Measurements from ENCODE around the gene IL17REL.

DNA sequence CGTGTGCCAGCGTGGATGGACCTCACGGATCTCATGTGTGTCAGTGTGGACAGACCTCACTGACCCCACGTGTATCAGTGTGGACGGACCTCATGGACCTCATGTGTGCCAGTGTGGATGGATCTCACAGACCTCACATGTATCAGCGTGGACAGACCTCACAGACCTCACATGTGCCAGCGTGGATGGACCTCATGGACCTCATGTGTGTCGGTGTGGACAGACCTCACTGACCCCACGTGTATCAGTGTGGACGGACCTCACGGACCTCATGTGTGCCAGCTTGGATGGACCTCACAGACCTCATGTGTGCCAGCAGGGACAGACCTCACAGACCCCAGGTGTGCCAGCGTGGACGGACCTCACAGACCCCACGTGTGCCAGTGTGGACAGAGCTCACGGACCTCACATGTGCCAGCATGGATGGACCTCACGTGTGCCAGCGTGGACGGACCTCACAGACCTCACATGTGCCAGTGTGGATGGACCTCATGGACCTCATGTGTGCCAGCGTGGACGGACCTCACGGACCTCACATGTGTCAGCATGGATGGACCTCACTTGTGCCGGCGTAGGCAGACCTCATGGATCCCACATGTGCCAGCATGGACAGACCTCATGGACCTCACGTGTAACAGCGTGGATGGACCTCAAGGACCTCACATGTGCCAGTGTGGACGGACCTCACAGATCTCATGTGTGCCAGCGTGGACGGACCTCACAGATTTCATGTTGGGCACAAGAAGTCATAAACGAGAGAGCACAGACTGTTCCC lies 27.3 kb upstream of the IL17REL start:
- TF ChIP-seq, protein P1, sequence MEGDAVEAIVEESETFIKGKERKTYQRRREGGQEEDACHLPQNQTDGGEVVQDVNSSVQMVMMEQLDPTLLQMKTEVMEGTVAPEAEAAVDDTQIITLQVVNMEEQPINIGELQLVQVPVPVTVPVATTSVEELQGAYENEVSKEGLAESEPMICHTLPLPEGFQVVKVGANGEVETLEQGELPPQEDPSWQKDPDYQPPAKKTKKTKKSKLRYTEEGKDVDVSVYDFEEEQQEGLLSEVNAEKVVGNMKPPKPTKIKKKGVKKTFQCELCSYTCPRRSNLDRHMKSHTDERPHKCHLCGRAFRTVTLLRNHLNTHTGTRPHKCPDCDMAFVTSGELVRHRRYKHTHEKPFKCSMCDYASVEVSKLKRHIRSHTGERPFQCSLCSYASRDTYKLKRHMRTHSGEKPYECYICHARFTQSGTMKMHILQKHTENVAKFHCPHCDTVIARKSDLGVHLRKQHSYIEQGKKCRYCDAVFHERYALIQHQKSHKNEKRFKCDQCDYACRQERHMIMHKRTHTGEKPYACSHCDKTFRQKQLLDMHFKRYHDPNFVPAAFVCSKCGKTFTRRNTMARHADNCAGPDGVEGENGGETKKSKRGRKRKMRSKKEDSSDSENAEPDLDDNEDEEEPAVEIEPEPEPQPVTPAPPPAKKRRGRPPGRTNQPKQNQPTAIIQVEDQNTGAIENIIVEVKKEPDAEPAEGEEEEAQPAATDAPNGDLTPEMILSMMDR (IDR thresholded peaks at IDR 0.05; ENCODE audit: low read length): no peak
- TF ChIP-seq EZH2 (IDR thresholded peaks at IDR 0.05; ENCODE audit: borderline replicate concordance, low read length): no peak

Measured in OCI-LY1 (cell line).